ENCODE results near the gene LIPC. TPM values are rescaled to one million over a fixed set of nuclear protein-coding genes. Genes with fewer than 3 reads are reported as not detected.

LIPC gene
- total RNA-seq, 4 donors from 2014 or later, result 0.28 to 0.51 TPM; not detected in 2

GRCh38 chr15:58404020-58404419, 27.8 kb upstream of the LIPC start:
- H3K4me3 ChIP-seq, result no peak overlapping the region
- no peaks in the 10 kb centered on the region for H3K27me3 ChIP-seq
- no peaks in the 10 kb centered on the region for H3K9me3 ChIP-seq
- intact Hi-C loops (cut with DNase I; ENCODE audit: low total_unique reads), result no loop called here
- no peaks in the 10 kb centered on the region for H3K4me1 ChIP-seq
- DNase-seq, result no peak
- H3K36me3 ChIP-seq, result no peaks in the 10 kb centered on the region
- no peak for TF ChIP-seq POLR2A (IDR thresholded peaks at IDR 0.05)
- TF ChIP-seq, protein P1, sequence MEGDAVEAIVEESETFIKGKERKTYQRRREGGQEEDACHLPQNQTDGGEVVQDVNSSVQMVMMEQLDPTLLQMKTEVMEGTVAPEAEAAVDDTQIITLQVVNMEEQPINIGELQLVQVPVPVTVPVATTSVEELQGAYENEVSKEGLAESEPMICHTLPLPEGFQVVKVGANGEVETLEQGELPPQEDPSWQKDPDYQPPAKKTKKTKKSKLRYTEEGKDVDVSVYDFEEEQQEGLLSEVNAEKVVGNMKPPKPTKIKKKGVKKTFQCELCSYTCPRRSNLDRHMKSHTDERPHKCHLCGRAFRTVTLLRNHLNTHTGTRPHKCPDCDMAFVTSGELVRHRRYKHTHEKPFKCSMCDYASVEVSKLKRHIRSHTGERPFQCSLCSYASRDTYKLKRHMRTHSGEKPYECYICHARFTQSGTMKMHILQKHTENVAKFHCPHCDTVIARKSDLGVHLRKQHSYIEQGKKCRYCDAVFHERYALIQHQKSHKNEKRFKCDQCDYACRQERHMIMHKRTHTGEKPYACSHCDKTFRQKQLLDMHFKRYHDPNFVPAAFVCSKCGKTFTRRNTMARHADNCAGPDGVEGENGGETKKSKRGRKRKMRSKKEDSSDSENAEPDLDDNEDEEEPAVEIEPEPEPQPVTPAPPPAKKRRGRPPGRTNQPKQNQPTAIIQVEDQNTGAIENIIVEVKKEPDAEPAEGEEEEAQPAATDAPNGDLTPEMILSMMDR (IDR thresholded peaks at IDR 0.05), result no peak
- no peak overlapping the region for H3K27ac ChIP-seq

DNA sequence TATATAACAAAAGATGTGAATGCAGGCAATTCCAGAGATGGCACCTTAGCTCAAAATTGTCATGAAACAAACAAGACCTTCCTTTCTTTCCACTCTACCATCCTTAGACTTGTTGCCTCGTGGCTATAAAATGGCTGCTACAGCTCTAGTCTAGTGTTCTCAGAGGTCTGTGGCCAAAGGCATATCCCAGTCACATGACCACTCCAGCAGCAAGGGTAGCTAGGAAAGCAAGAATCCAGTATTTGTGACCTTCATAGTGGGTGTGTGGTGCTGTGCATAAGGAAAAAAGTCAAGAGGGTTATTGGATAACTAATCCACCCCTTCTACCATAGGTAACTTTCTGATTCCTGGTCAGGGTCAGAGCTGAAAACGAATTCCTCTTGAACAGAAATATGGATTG, 27.1 kb upstream of the LIPC start:
- H3K27ac ChIP-seq, result no peak overlapping the region
- intact Hi-C loops (cut with DNase I; ENCODE audit: low total_unique reads), result no loop called here
- no peak overlapping the region for H3K4me3 ChIP-seq
- TF ChIP-seq POLR2A (IDR thresholded peaks at IDR 0.05), result no peak
- no peaks in the 10 kb centered on the region for H3K27me3 ChIP-seq
- no peaks in the 10 kb centered on the region for H3K36me3 ChIP-seq
- no peak for DNase-seq
- no peaks in the 10 kb centered on the region for H3K9me3 ChIP-seq
- H3K4me1 ChIP-seq, result no peaks in the 10 kb centered on the region

DNA sequence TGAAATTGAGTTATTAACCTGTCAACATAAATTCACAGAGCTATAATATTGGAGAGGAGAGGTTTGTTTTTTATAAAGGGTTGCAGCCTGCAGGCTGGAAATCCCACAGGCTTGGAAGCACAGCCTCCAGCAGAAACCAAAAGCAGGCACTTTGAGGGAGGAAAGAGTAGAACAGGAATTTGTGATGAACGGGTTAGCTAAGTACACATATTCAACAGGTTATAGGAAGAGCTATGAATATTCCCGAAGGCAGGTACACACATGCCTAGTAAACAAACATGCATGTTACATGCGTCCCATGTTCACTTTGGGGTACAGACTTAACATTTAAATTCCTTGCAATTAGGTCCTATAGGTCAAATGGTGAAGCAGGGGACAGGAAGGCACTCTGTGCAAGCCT, 25.9 kb upstream of the LIPC start:
- DNase-seq, result no peak
- no peak overlapping the region for H3K4me3 ChIP-seq
- intact Hi-C loops (cut with DNase I; ENCODE audit: low total_unique reads), result no loop called here
- no peaks in the 10 kb centered on the region for H3K4me1 ChIP-seq
- no peaks in the 10 kb centered on the region for H3K9me3 ChIP-seq
- no peaks in the 10 kb centered on the region for H3K27me3 ChIP-seq
- H3K27ac ChIP-seq, result no peak overlapping the region
- TF ChIP-seq POLR2A (IDR thresholded peaks at IDR 0.05), result no peak
- TF ChIP-seq, protein P1 (IDR thresholded peaks at IDR 0.05), result no peak
- H3K36me3 ChIP-seq, result no peaks in the 10 kb centered on the region

- no peak overlapping the region for H3K27ac ChIP-seq
- no peak overlapping the region for H3K4me3 ChIP-seq
- DNase-seq, result no peak
- TF ChIP-seq, protein P1 (IDR thresholded peaks at IDR 0.05), result no peak
- no peak for TF ChIP-seq POLR2A (IDR thresholded peaks at IDR 0.05)
- H3K27me3 ChIP-seq, result no peaks in the 10 kb centered on the region
- H3K9me3 ChIP-seq, result no peaks in the 10 kb centered on the region
- H3K4me1 ChIP-seq, result no peaks in the 10 kb centered on the region
- H3K36me3 ChIP-seq, result no peaks in the 10 kb centered on the region
- intact Hi-C loops (cut with DNase I; ENCODE audit: low total_unique reads), result no loop called here
These were observed 25.0 kb upstream of the LIPC start for GRCh38 chr15:58406811-58407210.

DNA sequence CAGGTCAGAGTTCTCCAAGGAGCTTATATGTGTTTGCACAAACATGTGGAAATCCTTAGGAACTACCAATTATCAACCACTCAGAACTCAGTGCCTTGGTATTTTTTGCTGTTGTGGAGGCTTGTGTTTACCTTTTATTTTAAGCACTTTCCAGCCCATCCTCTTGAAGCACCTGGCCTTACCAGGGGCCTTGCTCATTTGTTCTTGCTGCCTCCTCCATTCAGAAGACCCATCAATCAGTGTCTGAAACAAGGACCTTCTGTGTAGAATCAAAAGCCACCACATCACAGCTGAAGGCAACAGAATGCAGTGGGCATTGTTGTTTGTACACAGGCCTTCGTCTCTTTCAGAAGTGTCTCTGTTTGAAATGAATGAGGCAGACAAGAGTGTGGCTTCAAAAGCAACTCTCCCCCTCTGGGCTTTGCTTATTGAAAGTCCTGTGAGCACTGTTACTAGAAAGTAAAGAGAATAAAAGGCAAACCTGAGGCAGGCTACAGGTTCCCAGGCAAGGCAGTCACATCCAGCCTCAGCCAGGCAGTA, 24.5 kb upstream of the LIPC start:
- intact Hi-C loops (cut with DNase I; ENCODE audit: low total_unique reads), result no loop called here
- Histone ChIP-seq H3K9me3 (no peaks in the 10 kb centered on the region), H3K4me3 (no peak overlapping the region), H3K27ac (no peak overlapping the region), H3K36me3 (no peaks in the 10 kb centered on the region), H3K27me3 (no peaks in the 10 kb centered on the region), H3K4me1 (no peaks in the 10 kb centered on the region)
- no peak for DNase-seq
- TF ChIP-seq, protein P1 (IDR thresholded peaks at IDR 0.05), result no peak
- no peak for TF ChIP-seq POLR2A (IDR thresholded peaks at IDR 0.05)

GRCh38 chr15:58407778-58408177, 24.0 kb upstream of the LIPC start:
- Histone ChIP-seq H3K9me3 (no peaks in the 10 kb centered on the region), H3K27ac (no peak overlapping the region), H3K4me1 (no peaks in the 10 kb centered on the region), H3K4me3 (no peak overlapping the region), H3K27me3 (no peaks in the 10 kb centered on the region), H3K36me3 (no peaks in the 10 kb centered on the region)
- TF ChIP-seq POLR2A (IDR thresholded peaks at IDR 0.05), result no peak
- TF ChIP-seq, protein P1 (IDR thresholded peaks at IDR 0.05), result no peak
- intact Hi-C loops (cut with DNase I; ENCODE audit: low total_unique reads), result no loop called here
- DNase-seq, result no peak
